Activated CD8-positive, alpha-beta T cell treated with anti-CD3 and anti-CD28 coated beads for 36 hours (primary cell): ENCODE results near the gene DYNC1LI2. TPM values are rescaled to one million over a fixed set of nuclear protein-coding genes. Genes with fewer than 3 reads are reported as not detected.

Experiments
- ATAC-seq: fragments of 200-7000 bp; cut with Tn5 transposase; one replicate; pipeline ENCODE4 v1.10.0; 2021; ENCODE audit warnings: mild to moderate bottlenecking, moderate library complexity
- CTCF ChIA-PET: fragments of 350-600 bp; sonication (Branson Sonifier 250); formaldehyde crosslinking; loops from one replicate; lab custom pipeline; 2021; ENCODE audit warnings: antibody characterized with exemption; lab: Charles Lee
- POLR2A ChIA-PET: fragments of 350-600 bp; sonication (Branson Sonifier 250); formaldehyde crosslinking; loops from one replicate; lab custom pipeline; 2021; ENCODE audit warnings: antibody characterized with exemption; lab: Charles Lee
- DNase-seq: peaks from one replicate; pipeline ENCODE4 v3.0.0-alpha.2; 2020
- H3K27ac Mint-ChIP-seq: one replicate; pipeline ENCODE4 v1.8.0; 2021; ENCODE audit warnings: mild to moderate bottlenecking, mixed read lengths
- H3K27me3 Mint-ChIP-seq: one replicate; pipeline ENCODE4 v1.8.0; 2021; ENCODE audit warnings: mixed read lengths
- H3K36me3 Mint-ChIP-seq: one replicate; pipeline ENCODE4 v1.8.0; 2021; ENCODE audit warnings: low read depth, mixed read lengths
- H3K4me1 Mint-ChIP-seq: one replicate; pipeline ENCODE4 v1.8.0; 2021; ENCODE audit warnings: low read depth, mixed read lengths
- H3K4me3 Mint-ChIP-seq: one replicate; pipeline ENCODE4 v1.8.0; 2021; ENCODE audit warnings: mild to moderate bottlenecking, moderate library complexity, mixed read lengths
- H3K9me3 Mint-ChIP-seq: one replicate; pipeline ENCODE4 v1.8.0; 2021; ENCODE audit warnings: mixed read lengths
- intact Hi-C: fragments of 100-400 bp; cut with micrococcal nuclease; formaldehyde crosslinking; loops from one replicate; pipeline ENCODE4 v1.10.0; 2022
- total RNA-seq, 2 experiments: library from RNA; stranded (reverse); gene quantifications; one replicate each; pipeline ENCODE4 v1.2.3, GENCODE V29; 2021
- TF ChIP-seq, protein P1 (sequence below): fragments of 200-600 bp; IDR thresholded peaks from one replicate; pipeline ENCODE4 v1.8.0; 2022; ENCODE audit warnings: antibody characterized with exemption, mild to moderate bottlenecking

DYNC1LI2 gene
- total RNA-seq, 2 experiments from 2014 or later: 35.0 to 39.5 TPM

DNA sequence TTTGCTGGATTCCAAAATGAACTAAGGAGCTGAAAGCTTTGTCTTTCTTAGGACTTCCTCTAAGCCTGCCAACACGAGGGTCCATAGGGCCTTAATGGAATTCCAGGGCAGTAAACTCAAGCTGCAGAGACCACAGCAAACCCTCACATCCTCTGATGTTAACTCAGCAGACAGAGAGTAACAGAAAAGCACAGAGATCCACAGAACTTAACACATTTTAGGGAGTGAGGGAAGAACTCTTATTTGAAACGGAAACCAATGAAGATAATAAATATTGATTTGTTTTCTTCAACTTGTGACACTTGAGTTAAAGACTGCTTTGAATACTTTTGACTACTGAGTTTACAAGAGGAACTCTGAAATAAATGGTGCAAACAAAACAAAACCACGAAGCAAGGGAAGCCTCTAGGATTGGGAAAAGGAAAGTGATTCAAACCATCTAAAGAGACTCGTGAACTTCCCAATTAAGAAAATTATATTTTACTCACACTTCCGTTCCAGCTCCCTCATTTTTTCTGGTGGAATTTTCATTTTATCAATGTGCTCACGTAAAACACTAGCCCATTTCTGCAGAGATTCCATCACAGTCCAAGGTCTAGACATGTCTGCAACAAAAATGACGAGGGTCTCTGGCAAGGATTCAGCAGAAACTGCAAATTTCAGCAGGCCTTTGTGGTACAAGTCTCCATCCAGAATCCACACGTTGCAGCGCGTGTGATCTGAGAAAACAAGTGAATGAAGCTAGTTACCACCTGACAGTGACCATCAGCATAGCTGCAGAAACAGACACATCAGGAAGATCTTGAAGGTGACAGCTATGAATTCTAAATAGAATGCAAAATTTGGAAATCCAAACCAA, 9.2 kb downstream of the DYNC1LI2 start:
- H3K4me1 Mint-ChIP-seq: peaks cover 22% of the 10 kb centered on the region
- TF ChIP-seq, protein P1, sequence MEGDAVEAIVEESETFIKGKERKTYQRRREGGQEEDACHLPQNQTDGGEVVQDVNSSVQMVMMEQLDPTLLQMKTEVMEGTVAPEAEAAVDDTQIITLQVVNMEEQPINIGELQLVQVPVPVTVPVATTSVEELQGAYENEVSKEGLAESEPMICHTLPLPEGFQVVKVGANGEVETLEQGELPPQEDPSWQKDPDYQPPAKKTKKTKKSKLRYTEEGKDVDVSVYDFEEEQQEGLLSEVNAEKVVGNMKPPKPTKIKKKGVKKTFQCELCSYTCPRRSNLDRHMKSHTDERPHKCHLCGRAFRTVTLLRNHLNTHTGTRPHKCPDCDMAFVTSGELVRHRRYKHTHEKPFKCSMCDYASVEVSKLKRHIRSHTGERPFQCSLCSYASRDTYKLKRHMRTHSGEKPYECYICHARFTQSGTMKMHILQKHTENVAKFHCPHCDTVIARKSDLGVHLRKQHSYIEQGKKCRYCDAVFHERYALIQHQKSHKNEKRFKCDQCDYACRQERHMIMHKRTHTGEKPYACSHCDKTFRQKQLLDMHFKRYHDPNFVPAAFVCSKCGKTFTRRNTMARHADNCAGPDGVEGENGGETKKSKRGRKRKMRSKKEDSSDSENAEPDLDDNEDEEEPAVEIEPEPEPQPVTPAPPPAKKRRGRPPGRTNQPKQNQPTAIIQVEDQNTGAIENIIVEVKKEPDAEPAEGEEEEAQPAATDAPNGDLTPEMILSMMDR: no peak
- ChIA-PET CTCF (interaction anchor here (1.2 to 7.9 kb wide), 8 partner anchors 9 to 133 kb away, joined by 3 to 83 read pairs (median 8); partner anchors contain the start of genes DYNC1LI2 and NAE1), POLR2A (interaction anchor here (2.6 to 2.7 kb wide), 2 partner anchors 10 to 14 kb away, joined by 7 to 8 read pairs; partner anchors contain the start of gene DYNC1LI2)
- no peak for ATAC-seq
- no peak overlapping the region for H3K4me3 Mint-ChIP-seq
- DNase-seq: no peak
- H3K27me3 Mint-ChIP-seq: no peaks in the 10 kb centered on the region
- intact Hi-C loops: no loop called here
- H3K9me3 Mint-ChIP-seq: no peaks in the 10 kb centered on the region
- no peak overlapping the region for H3K27ac Mint-ChIP-seq
- peaks cover 20% of the 10 kb centered on the region for H3K36me3 Mint-ChIP-seq

DNA sequence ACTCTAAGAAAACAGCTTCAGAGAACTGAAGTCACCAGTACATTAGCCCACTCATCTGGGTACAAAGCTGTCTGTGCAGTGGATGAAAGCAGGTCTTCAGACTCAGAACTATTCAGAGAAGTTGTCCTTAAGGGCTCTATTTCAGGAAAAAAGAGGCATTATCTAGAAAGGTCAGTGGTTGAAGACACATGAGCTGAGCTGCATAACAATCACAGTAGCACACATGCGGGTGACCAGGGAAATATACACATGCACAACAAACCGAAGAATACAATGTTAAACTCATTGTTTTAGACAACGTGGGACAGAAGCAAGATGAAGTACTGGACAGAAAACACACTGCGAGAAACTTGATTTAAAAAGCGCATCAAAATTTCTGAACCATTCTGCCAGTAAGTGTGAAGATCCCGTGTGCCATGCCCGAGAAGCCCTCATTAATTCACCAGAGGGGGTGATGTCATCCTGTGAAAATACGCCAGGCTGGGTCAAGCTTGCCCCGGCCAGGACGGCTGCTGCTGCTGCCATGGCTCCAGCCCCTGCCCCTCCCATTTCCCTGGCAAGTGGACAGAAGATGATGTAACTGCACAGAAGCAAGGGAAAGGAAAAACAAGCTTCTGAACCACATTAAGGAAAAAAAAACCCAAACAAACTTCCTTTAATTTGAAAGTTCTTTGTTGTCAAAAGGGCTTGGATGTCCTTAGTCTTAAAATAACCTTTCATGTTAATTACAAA, 10.1 kb downstream of the DYNC1LI2 start:
- Mint-ChIP-seq H3K9me3 (no peaks in the 10 kb centered on the region), H3K4me3 (no peak overlapping the region), H3K27ac (no peak overlapping the region), H3K36me3 (peaks cover 15% of the 10 kb centered on the region), H3K4me1 (peaks cover 15% of the 10 kb centered on the region), H3K27me3 (no peaks in the 10 kb centered on the region)
- CTCF ChIA-PET: interaction anchor here (0.9 to 7.9 kb wide), 16 partner anchors 7 to 179 kb away, joined by 3 to 83 read pairs (median 6); partner anchors contain the start of genes DYNC1LI2 and NAE1
- POLR2A ChIA-PET: interaction anchor here (1.5 to 2.7 kb wide), 3 partner anchors 10 to 13 kb away, joined by 3 to 8 read pairs (median 7); partner anchors contain the start of gene DYNC1LI2
- TF ChIP-seq, protein P1: no peak
- intact Hi-C loops: no loop called here
- no peak for ATAC-seq
- no peak for DNase-seq

DNA sequence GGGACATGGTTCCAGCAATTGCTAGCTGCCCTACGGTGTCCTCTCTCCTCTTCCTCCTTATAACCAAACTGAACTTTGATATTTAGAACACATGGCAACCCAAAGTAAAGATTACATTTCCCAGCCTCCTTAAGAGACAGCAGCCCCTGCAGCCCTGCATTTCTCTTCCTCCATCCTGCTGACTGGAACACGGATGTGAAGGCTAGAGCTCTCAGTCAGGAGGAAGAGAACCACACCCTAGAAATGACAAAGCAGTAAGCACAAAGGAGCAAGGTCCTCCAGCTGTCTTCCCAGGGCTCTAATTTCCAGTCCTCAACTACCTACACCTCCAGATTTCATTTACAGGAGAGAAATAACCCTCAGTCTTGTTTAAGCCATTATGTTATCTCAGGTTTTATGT, 10.9 kb downstream of the DYNC1LI2 start:
- Mint-ChIP-seq H3K27ac (peak overlapping the region; percentile 8), H3K4me3 (no peak overlapping the region), H3K9me3 (no peaks in the 10 kb centered on the region), H3K27me3 (no peaks in the 10 kb centered on the region), H3K4me1 (peaks cover 16% of the 10 kb centered on the region), H3K36me3 (peaks cover 19% of the 10 kb centered on the region)
- no peak for ATAC-seq
- no peak for DNase-seq
- POLR2A ChIA-PET: interaction anchor here (1.5 to 2.7 kb wide), 3 partner anchors 10 to 12 kb away, joined by 3 to 8 read pairs (median 7); partner anchors contain the start of gene DYNC1LI2
- CTCF ChIA-PET: interaction anchor here (0.6 to 7.9 kb wide), 27 partner anchors 8 to 334 kb away, joined by 3 to 83 read pairs (median 5); partner anchors contain the start of genes DYNC1LI2 and NAE1
- intact Hi-C loops: no loop called here
- TF ChIP-seq, protein P1: no peak

DNA sequence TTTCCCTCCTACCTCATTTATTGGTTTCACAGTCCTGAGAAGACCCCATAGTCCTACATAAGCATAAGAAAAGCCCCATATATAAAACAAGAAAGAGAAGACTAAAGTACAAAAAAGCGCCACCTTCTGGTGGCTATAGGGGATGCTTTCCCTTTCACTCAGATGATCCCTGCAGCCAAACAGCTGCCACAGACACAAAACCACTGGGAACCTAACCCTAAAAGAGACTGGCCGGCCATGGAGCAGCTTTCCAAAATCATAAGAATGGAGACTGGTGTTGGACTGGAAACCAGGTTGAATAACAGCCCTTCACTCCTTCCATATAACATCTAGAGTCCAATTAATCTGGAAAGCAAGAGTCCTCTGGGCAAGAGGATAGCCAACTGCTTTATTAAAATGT, 11.4 kb downstream of the DYNC1LI2 start:
- peaks cover 19% of the 10 kb centered on the region for H3K36me3 Mint-ChIP-seq
- peaks cover 16% of the 10 kb centered on the region for H3K4me1 Mint-ChIP-seq
- peak overlapping the region; percentile 8 for H3K27ac Mint-ChIP-seq
- H3K27me3 Mint-ChIP-seq: no peaks in the 10 kb centered on the region
- H3K9me3 Mint-ChIP-seq: no peaks in the 10 kb centered on the region
- ATAC-seq: peak; percentile 76
- TF ChIP-seq, protein P1: peak; percentile 66
- no peak overlapping the region for H3K4me3 Mint-ChIP-seq
- ChIA-PET CTCF (interaction anchor here (0.6 to 7.9 kb wide), 24 partner anchors 9 to 333 kb away, joined by 3 to 83 read pairs (median 5); partner anchors contain the start of genes DYNC1LI2 and NAE1), POLR2A (interaction anchor here (1.5 to 2.7 kb wide), 2 partner anchors 9 to 12 kb away, joined by 3 to 8 read pairs; partner anchors contain the start of gene DYNC1LI2)
- intact Hi-C loops: no loop called here
- peak; percentile 61 for DNase-seq
